HG02610 (cell line): ENCODE data around the gene SORBS1.

ENCODE experiments used
- ATAC-seq: cut with Tn5 transposase; IDR thresholded peaks from one replicate; pipeline ENCODE4 v1.9.1; 2021; ENCODE audit warnings: mild to moderate bottlenecking, moderate library complexity; ENCODE audit not compliant: unreplicated experiment

SORBS1 gene

DNA sequence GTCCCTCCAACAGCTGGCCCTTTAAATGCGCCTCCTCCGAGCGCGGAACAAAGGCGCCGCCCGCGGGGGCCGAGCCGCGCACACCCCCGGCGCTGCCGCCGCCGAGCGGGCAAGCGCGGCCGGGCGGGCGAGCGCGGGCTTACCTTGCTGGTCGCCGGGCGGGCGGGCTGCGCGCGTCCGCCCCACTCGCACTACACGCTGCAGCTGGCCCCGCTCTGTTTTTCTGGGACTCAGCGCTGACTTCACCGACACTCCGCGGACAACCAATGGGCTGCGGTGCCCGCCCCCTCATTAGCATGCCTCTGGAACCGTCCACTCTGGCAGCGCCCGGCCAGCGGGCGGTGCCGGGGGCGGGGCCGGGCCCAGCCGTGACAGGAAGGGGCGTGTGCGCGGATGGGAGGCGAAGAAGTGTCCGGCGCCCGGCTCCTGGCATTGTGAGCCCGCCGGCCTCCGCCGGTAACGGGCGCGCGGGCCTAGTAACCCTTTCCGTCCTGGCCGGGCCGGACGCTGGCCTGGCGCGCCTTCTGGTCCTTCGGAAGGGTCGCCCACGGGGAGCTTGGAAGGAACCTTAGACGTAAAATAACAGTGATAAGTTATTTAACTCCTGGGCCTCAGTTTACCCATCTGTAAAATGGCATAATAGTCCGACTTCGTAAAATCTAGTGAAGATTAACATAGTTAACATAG, at the start of gene SORBS1:
SORBS1 (minus strand) TSS at position 195 of the 687 bp plus-strand sequence. CDS start 120,236 bp downstream, outside the sequence.
- peak; percentile 99 for ATAC-seq

DNA sequence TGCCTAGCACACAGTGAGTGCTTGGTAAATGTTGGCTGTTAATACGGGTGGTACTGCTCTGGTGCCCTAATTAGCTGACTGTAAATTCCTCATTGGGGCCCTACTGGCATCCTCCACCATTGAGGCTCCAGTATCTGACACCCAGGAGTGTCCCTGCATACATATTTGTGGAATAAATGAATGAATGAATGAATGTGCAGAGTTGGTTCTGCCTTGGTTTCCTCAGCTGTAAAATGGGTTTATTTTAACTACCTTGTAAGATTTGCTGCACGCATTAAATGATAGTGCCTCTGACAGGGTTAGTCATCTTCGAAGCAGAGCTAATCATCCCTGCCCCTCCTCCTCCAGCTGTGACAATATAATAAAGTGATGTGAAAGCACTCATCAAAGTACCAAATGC, 49.6 kb upstream of the SORBS1 start:
- ATAC-seq, result no peak

DNA sequence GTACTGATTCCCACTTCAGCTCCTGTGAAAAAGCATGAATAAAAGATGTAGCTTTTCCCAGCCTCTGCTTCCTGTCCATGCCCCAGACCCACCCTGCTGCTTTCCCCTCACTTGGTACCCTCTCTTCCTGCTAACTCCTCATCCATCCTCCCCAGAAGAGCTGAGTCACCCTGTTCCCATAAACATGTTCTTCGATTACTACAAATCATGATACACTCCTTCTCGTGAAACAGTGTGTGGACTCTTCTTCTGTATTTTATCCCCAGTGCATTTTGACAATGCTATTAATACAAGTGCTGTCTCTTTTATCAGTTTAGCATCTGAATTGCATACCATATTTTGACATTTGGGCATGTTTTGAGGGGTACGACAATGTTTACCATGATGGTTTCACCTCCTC, 45.8 kb upstream of the SORBS1 start:
- no peak for ATAC-seq

DNA sequence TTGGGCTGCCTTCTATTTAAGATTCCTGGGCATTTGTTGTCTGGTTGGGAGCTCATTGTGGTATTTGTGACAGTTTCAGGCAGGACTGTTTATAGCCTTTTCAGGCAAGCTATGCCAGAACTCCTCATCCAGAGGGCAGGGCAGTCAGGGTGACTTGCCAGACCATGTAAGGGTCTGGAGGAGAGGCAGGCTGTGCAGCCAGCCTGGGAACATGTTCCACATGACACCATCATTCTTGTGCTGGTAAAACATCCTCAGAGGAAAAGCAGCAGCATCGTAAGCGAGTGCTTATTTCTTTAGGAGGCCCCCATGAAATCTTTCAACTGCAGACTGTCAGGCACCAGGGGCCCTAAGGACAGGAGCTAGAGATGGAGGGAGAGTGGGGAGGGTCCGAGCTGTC, 44.0 kb upstream of the SORBS1 start:
- ATAC-seq, result no peak

DNA sequence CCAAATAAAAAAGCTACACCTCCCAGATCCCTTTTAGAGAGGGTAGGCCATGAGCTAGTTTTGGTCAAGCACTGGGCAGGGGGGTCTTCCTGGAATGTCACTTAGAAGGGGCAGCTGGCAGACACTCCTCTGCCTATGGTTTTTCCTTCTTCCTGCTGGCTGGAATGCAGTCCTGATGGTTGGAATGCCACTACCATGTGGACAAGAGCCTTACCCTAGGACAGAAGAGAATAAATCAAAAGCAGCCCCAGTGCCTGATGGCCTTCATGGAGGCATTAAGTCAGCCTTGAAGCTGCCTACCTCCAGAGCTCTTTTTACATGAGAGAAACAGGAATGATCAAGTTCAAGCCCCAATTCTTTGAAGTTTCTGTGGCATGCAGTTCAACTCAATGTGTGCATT, 43.5 kb upstream of the SORBS1 start:
- ATAC-seq, result no peak

DNA sequence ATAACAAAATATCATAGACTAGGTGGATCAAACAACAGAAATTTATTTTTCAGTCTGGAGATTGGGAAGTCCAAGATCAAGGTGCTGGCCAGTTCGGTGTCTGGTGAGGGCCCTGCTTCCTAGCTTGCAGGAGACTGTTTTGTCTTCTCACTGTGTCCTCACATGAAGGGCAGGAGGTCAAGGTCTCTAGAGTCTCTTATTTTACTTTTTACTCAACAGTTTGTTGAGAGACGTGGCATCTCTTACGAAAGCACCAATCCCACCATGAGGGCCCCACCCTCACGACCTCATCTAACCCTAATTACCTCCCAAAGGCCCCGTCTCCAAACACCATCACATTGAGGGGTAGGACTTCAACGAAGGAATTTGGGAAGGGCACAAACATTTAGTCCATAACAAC, 41.2 kb upstream of the SORBS1 start:
- ATAC-seq, result no peak

DNA sequence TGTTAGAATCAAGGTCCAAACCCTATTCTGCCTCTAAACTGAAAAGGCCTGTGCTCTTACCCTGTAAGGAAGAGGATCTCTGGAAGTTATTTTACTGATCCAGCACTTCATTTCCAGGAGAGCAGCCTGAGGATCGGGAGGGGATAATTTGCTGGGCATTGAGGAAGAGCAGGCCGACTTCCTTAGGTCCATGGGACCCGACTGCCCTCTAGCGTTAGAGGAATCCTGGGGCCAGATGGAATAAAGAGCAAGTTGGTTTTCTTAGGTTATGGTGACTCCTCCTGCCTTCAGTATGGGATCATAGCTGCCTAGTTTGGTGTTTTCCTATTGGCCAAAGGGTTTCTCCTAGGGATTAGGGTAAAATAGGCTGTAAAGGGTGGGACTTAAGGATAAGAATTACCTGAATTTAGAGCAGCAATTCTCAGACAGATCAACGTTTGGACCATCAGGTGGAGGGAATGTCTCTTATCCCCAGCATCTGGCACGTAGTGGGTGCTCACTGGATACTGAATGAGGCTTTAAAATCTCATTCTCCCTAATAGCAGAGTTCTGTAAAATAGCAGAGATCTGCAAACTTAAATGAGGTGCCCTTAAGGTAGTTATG, 40.0 kb upstream of the SORBS1 start:
- peak; percentile 69 for ATAC-seq

DNA sequence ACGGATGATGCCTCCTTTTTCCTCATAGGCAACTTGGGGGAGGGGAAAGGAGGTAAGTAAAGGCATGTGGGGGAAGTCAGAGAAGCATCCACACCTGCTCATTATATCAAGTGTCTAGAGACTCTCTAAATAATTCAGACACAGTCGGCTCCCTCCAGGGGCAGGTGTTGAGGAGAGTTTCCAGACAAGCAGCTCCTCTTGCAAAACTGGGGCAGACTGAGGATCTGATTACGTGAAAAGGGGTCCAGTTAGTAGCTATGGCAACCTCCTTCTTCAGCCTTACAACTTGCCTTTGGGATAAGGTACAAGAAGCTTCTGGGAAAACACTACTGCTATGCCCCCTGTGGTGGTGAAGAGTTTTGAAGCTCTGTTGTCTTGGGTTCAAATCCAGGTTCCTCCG, 39.0 kb upstream of the SORBS1 start:
- no peak for ATAC-seq

DNA sequence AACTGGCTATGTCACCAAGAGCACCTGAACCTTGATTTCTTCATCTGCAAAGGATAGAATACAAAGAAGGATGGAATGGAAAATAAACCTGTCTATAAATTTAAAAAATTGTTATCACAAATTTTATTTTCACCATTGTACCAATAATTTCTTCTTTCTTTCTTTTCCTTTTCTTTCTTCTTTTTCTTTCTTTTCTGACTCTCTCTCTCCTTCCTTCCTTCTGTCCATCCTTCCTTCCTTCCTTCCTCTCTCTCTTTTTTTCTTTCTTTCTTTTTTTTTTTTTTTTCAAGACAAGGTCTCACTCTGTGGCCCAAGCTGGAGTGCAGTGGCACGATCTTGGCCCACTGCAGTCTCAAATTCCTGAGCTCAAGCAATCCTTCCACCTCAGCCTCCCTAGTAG, 36.6 kb upstream of the SORBS1 start:
- ATAC-seq, result no peak

DNA sequence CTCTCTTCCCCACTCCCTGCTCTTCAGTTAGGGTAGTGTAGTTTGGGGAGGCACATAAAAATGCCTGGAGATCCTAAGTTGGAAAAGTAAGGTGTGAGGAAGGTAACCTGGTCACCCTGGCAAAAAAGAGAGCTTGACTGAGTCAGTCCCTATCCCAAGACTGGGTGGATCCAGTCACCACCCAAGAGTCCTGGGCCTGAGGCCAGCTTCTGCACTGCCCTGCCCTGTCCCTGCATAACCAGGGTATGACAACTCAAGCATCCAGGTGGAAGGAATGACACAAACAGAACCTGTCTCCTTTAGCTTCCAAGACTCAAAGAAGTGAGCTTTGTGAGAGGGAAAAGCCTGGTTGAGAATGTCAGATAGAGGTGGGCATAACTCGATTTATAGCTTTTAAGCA, 26.9 kb upstream of the SORBS1 start:
- ATAC-seq, result no peak

DNA sequence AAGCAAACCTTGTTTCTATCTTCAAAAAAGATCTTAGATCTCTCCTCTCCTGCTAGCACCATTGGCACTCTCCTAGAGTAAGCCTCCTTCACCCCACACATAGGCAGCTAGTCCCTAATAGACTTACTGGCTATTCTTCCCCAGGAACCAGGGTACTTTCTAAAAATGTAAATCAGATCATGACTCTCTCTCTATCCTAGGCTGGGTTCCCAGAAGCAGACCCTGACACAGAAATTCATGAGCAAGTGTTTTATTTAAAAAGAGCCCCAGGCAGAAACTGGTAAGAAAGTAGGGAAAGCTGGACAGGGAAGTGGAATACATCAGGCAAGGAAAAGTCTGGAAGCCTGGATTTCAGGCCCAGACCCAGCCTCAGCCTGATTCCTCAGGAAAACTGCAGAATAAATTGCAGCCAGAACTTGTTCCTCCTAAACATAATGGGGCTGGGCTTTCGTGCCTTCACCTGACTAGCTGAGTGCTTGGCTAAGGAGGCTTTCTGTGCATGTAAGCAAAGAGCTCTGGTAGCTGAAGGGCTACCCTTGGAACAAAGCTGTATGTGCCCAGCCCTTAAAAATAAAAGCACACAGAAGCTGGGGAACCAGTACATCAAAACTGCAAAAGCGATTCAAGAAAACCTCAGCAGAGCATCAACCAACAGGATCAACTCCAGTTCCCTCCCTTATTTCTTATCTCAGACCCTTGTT, 18.8 kb upstream of the SORBS1 start:
- no peak for ATAC-seq

DNA sequence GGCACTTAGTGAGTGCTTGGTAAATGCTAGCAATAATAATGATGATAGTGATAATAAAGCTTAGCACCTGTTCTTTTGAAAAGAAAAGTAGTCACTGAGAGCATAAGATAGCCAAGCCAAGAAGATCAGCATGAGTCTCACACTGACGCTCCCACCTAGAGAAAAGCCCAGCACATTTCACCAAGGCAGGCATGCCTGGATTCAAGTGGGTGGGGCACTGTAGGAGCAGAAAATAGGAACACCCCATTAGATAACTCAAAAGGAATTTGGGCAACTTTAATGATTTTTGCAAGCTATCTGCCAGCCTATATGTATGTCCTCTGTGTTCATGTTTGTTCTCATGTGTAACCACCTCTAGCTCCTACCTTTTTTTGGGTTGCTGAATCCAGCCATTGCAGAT, 18.1 kb upstream of the SORBS1 start:
- no peak for ATAC-seq

DNA sequence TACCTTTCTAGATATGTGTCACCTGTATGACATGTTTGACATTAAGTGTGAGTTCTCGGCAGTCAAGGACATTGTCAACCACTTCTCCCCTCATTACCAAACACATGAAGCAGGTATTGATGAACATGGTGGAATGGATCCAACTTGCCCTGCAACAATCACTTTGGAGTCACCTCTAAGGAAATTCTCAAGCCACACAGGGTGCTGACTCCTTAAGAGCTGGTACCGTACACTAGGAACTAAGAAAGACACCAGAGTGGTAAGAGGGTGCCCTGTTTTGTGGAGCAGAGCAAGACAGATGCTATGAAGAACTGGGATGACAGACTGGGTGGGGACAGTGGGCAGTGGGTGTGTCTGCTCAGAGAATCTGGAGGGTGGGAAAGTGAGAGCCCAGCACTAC, 17.4 kb upstream of the SORBS1 start:
- no peak for ATAC-seq

DNA sequence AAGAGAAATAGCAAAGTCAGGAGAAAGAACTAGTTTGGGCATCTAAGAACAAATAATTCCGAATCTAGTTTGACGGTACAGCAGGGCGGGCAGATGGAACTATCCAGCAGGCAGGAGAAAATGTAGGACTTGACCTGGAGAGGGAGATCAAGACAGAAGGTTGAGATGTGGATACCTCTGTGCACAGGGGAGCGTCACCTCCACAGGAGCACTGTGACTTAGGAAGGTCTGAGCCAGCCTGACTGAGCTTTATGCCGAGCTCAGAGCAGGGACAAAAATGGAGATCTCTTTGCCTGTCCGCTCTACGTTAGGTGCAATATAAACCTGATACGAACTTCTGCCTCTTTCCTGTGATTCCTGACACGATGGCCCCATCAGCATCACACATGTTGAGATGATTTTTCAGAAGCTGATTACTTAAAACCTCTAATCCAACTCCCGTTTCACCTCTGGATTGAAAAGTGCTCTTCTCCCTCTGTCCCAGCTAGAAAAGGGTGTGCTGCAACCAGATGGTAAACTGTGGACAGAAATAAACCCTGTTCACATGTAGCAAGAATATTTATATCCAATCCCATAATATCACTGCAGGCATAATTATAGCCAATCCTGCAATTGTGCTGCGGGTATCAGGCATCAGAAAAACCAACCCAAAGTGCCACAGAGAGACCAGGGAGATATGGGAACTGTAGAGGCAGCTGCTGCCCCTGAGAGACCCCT, 13.6 kb upstream of the SORBS1 start:
- ATAC-seq, result no peak

DNA sequence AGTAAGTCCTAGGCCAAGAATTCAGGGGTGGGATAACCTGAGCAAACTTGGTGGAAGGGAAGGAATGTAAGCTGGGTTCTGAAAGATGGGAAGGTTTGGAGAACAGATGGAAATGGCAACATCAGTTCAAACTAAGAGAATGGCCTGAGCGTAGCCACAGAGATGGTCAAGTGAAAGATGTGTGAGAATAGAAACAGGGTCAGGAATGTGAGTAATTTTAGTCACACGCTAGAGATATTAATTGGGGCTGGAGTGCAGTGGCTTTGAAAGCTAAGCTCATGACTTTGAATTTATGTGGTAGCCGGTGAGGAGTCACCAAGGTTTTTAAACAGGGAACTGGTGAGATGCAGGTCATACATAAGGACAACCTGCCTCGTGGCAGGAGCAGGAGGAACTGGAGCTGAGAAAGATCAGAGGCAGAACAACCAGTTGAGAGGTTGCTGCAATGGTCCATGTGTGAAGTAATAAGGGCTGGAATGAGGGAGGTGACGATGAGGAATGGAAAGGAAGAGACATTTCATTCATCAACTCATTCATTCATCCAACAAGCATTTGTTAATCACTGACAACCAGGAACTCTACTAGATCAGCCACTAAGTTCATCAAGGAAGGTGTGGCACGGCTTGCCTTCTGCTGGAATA, 12.9 kb upstream of the SORBS1 start:
- no peak for ATAC-seq

DNA sequence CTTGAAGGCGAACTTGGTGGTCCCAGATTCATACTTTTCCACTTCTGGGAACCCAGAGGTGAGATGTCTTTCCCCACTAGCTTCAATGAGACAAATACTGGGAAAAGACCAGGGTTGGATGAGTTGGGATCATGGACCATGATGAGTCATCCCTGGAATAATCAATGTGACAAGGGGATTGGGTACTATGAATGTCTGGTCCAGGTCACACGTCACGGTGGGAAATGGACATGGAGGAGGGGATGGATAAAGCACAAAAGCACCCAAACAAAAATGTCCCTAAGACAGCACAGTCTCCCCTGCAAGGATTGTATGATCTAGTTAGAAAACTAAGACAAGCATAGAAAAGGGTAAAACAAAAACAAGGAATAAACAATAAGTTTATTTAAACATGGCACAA, 12.4 kb upstream of the SORBS1 start:
- no peak for ATAC-seq

DNA sequence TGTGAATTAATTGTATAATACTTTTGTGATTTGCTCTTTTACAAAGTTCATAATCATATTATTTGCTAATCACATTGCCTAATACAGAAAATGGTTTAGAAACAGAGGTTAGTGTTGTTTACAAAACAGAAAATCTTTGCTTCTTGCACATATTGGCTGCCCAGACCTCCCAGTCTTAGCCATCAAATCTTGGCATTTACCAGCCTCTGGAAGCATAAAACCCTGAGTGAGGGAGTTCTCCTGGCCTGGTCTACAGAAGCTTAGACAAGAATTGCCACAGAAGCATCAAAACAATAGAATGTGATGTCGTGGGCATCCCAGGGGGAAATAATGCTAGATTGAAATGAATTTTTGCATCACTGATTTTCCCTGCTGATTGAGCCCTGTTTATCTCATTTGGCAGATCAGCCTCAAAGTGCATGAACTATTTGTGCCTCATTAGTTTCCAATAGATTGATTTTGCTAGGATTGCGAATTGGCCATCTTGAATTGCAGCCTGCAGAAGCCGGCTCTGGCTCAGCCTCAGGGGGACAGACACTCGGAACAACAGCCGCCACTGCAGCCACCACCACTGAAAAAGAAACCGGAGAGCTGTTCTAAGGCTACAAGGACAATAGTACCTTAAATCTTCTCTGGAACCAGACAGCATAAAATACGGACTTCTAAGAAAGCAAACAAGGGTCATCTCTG, 11.1 kb upstream of the SORBS1 start:
- ATAC-seq, result no peak

DNA sequence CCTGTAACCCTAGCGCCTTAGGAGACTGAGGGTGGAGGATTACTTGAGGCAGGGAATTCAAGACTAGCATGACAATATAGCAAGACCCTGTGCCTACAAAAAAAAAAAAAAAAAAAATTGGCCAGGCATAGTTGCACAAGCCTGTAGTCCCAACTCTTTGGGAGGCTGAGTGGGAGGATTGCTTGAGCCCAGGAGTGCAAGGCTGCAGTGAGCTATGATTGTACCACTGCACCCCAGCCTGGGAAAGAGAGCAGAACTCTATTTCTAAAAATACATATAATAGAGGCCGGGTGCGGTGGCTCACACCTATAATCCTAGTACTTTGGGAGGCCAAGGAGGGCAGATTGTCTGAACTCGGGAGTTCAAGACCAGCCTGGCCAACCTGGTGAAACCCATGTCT, 10.2 kb upstream of the SORBS1 start:
- ATAC-seq, result no peak

DNA sequence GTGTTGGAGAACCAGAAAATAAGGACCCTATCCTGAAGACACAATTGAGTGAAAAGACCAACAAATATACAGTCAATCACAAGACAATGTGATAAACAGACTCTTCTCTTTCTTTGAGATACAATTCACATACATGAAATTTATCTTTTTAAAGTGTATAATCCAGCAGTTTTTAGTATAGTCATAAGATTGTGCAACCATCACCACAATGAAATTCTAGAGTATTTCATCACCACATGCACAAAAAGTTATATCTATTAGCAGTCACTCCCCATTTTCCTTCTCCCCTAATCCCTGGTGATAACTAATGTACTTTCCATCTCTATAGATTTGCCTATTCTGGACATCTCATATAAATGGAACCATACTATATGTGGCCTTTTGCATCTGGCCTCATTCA, 8.2 kb upstream of the SORBS1 start:
- no peak for ATAC-seq

DNA sequence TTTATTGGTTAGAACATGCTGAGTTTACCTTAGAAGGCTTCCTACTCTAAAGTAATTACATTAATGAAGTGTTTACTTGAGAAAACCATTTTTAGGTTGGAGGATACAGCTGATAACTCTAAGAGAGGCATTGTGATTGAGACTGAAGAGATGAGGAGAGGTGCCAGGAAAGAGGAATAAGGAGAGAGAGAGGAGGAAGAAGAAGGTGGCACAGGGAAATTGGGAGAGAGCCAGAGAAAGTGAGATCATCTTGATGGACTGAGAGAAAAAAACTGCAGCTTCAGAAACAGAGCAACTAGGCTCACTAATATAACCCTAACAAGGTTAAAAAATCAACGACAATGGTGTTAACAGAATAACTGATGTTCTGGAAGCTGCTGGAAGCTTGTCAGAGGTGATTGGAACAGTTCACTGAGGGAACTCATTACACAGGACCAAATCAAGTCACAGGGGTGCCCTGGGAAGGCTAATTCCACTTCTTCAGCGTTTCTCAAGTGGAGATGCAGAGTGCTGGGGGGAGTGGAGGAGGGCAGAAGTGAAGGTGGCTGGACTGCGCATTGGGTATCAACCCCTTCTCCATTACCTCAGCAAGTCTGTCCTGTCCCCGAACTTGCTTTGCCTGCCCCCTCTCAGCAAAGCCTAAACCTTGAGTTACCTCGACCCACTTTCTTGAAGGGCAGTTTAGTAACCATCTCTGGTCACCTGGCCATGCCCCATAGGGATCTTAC, 6.9 kb upstream of the SORBS1 start:
- ATAC-seq, result no peak
